ENCODE measurements around the gene FXR1.

- TF ChIP-seq CTCF (IDR thresholded peaks at IDR 0.05; ENCODE audit: low read depth, low read length, poor library complexity, severe bottlenecking), result no peak
- no peak for TF ChIP-seq EZH2phosphoT487 (IDR thresholded peaks at IDR 0.05; ENCODE audit: borderline replicate concordance, low read length)
Observed at GRCh38 chr3:180961087-180961486, 48.6 kb downstream of the FXR1 start.

Measured in DOHH2 (cell line).